Measurements from ENCODE around the gene MAPK8IP3.

MAPK8IP3 gene

GRCh38 chr16:1765826-1766225 is 59.8 kb downstream of the MAPK8IP3 start:
- no peak for DNase-seq (ENCODE audit: extremely low read depth, low read depth)
- no peak for TF ChIP-seq CTCF (IDR thresholded peaks at IDR 0.05; ENCODE audit: low read depth, low read length)

GRCh38 chr16:1766231-1766630 is 60.2 kb downstream of the MAPK8IP3 start:
- TF ChIP-seq CTCF (IDR thresholded peaks at IDR 0.05; ENCODE audit: low read depth, low read length) = no peak
- DNase-seq (ENCODE audit: extremely low read depth, low read depth) = no peak

GRCh38 chr16:1766701-1767100 is 60.7 kb downstream of the MAPK8IP3 start:
- TF ChIP-seq CTCF (IDR thresholded peaks at IDR 0.05; ENCODE audit: low read depth, low read length) = no peak
- DNase-seq (ENCODE audit: extremely low read depth, low read depth) = no peak

- TF ChIP-seq CTCF (IDR thresholded peaks at IDR 0.05; ENCODE audit: low read depth, low read length) = no peak
- no peak for DNase-seq (ENCODE audit: extremely low read depth, low read depth)
Observed at GRCh38 chr16:1767116-1767994, 61.4 kb downstream of the MAPK8IP3 start.

GRCh38 chr16:1768061-1768766 is 62.2 kb downstream of the MAPK8IP3 start:
- TF ChIP-seq CTCF (IDR thresholded peaks at IDR 0.05; ENCODE audit: low read depth, low read length) = no peak
- DNase-seq (ENCODE audit: extremely low read depth, low read depth) = no peak

- no peak for TF ChIP-seq CTCF (IDR thresholded peaks at IDR 0.05; ENCODE audit: low read depth, low read length)
- DNase-seq (ENCODE audit: extremely low read depth, low read depth) = no peak
Observed at GRCh38 chr16:1768767-1769401, 62.9 kb downstream of the MAPK8IP3 start.

Data from AG09319 (cell line).